Measurements from ENCODE around the gene ONECUT2. TPM values are rescaled to one million over a fixed set of nuclear protein-coding genes. Genes with fewer than 3 reads are reported as not detected.

Gene ONECUT2
- polyA plus RNA-seq, 2 donors: under 0.01 TPM

- WGBS, 2 donors: 9 to 10% methylated on average over 58 to 62 of the region's 62 CpGs
- peaks cover 3 to 27% of the 10 kb centered on the region in 2 donors for H3K9me3 ChIP-seq (ENCODE audit: control insufficient read depth in 2 of 2, insufficient read depth in 1 of 2, low read depth in 1 of 2, low read length in 1 of 2)
- peak overlapping the region in 1 of 2 donors; percentile 57 for H3K4me3 ChIP-seq (ENCODE audit: low read depth in 1 of 2, low read length in 2 of 2)
- peaks cover 26 to 27% of the 10 kb centered on the region in 2 donors for H3K4me1 ChIP-seq (ENCODE audit: control insufficient read depth in 2 of 2, insufficient read depth in 2 of 2, low read length in 1 of 2)
- H3K36me3 ChIP-seq (ENCODE audit: control insufficient read depth in 2 of 2, insufficient read depth in 2 of 2, low read length in 1 of 2): no peaks in the 10 kb centered on the region
- H3K27ac ChIP-seq (ENCODE audit: low read depth in 2 of 2, low read length in 1 of 2): no peak overlapping the region
- H3K27me3 ChIP-seq (ENCODE audit: control insufficient read depth in 1 of 2, insufficient read depth in 2 of 2, low read length in 2 of 2): peaks cover 14 to 60% of the 10 kb centered on the region in 2 donors
Measured at GRCh38 chr18:57436191-57436964, 1.2 kb downstream of the ONECUT2 start.

- peak overlapping the region in 1 of 2 donors; percentile 57 for H3K4me3 ChIP-seq (ENCODE audit: low read depth in 1 of 2, low read length in 2 of 2)
- 5 to 9% methylated on average over 13 of the region's 13 CpGs for WGBS, 2 donors
- H3K4me1 ChIP-seq (ENCODE audit: control insufficient read depth in 2 of 2, insufficient read depth in 2 of 2, low read length in 1 of 2): peaks cover 26 to 27% of the 10 kb centered on the region in 2 donors
- H3K36me3 ChIP-seq (ENCODE audit: control insufficient read depth in 2 of 2, insufficient read depth in 2 of 2, low read length in 1 of 2): no peaks in the 10 kb centered on the region
- peaks cover 14 to 61% of the 10 kb centered on the region in 2 donors for H3K27me3 ChIP-seq (ENCODE audit: control insufficient read depth in 1 of 2, insufficient read depth in 2 of 2, low read length in 2 of 2)
- H3K9me3 ChIP-seq (ENCODE audit: control insufficient read depth in 2 of 2, insufficient read depth in 1 of 2, low read depth in 1 of 2, low read length in 1 of 2): peaks cover 3 to 27% of the 10 kb centered on the region in 2 donors
- H3K27ac ChIP-seq (ENCODE audit: low read depth in 2 of 2, low read length in 1 of 2): no peak overlapping the region
Measured at GRCh38 chr18:57436965-57437333, 1.8 kb downstream of the ONECUT2 start.

GRCh38 chr18:57437402-57437765 is 2.2 kb downstream of the ONECUT2 start:
- 5 to 6% methylated on average over 16 of the region's 16 CpGs for WGBS, 2 donors
- Histone ChIP-seq H3K36me3 (ENCODE audit: control insufficient read depth in 2 of 2, insufficient read depth in 2 of 2, low read length in 1 of 2) (no peaks in the 10 kb centered on the region), H3K4me3 (ENCODE audit: low read depth in 1 of 2, low read length in 2 of 2) (peak overlapping the region in 1 of 2 donors; percentile 7), H3K9me3 (ENCODE audit: control insufficient read depth in 2 of 2, insufficient read depth in 1 of 2, low read depth in 1 of 2, low read length in 1 of 2) (peaks cover 3 to 27% of the 10 kb centered on the region in 2 donors), H3K27ac (ENCODE audit: low read depth in 2 of 2, low read length in 1 of 2) (no peak overlapping the region), H3K27me3 (ENCODE audit: control insufficient read depth in 1 of 2, insufficient read depth in 2 of 2, low read length in 2 of 2) (peaks cover 14 to 64% of the 10 kb centered on the region in 2 donors), H3K4me1 (ENCODE audit: control insufficient read depth in 2 of 2, insufficient read depth in 2 of 2, low read length in 1 of 2) (peaks cover 26 to 27% of the 10 kb centered on the region in 2 donors)

- peaks cover 14 to 67% of the 10 kb centered on the region in 2 donors for H3K27me3 ChIP-seq (ENCODE audit: control insufficient read depth in 1 of 2, insufficient read depth in 2 of 2, low read length in 2 of 2)
- H3K36me3 ChIP-seq (ENCODE audit: control insufficient read depth in 2 of 2, insufficient read depth in 2 of 2, low read length in 1 of 2): no peaks in the 10 kb centered on the region
- H3K9me3 ChIP-seq (ENCODE audit: control insufficient read depth in 2 of 2, insufficient read depth in 1 of 2, low read depth in 1 of 2, low read length in 1 of 2): peaks cover 3 to 27% of the 10 kb centered on the region in 2 donors
- H3K4me3 ChIP-seq (ENCODE audit: low read depth in 1 of 2, low read length in 2 of 2): peak overlapping the region in 1 of 2 donors; percentile 7
- peaks cover 26 to 27% of the 10 kb centered on the region in 2 donors for H3K4me1 ChIP-seq (ENCODE audit: control insufficient read depth in 2 of 2, insufficient read depth in 2 of 2, low read length in 1 of 2)
- H3K27ac ChIP-seq (ENCODE audit: low read depth in 2 of 2, low read length in 1 of 2): no peak overlapping the region
- WGBS, 2 donors: 2 to 4% methylated on average over 72 of the region's 72 CpGs
Measured at GRCh38 chr18:57437766-57438671, 2.8 kb downstream of the ONECUT2 start.

GRCh38 chr18:57438743-57439608 is 3.8 kb downstream of the ONECUT2 start:
- Histone ChIP-seq H3K4me1 (ENCODE audit: control insufficient read depth in 2 of 2, insufficient read depth in 2 of 2, low read length in 1 of 2) (peaks cover 26 to 27% of the 10 kb centered on the region in 2 donors), H3K9me3 (ENCODE audit: control insufficient read depth in 2 of 2, insufficient read depth in 1 of 2, low read depth in 1 of 2, low read length in 1 of 2) (peaks cover 3 to 27% of the 10 kb centered on the region in 2 donors), H3K4me3 (ENCODE audit: low read depth in 1 of 2, low read length in 2 of 2) (no peak overlapping the region), H3K27me3 (ENCODE audit: control insufficient read depth in 1 of 2, insufficient read depth in 2 of 2, low read length in 2 of 2) (peaks cover 14 to 64% of the 10 kb centered on the region in 2 donors), H3K27ac (ENCODE audit: low read depth in 2 of 2, low read length in 1 of 2) (no peak overlapping the region), H3K36me3 (ENCODE audit: control insufficient read depth in 2 of 2, insufficient read depth in 2 of 2, low read length in 1 of 2) (no peaks in the 10 kb centered on the region)
- WGBS, 2 donors: 6 to 7% methylated on average over 31 of the region's 31 CpGs

- H3K27ac ChIP-seq (ENCODE audit: low read depth in 2 of 2, low read length in 1 of 2): no peak overlapping the region
- H3K36me3 ChIP-seq (ENCODE audit: control insufficient read depth in 2 of 2, insufficient read depth in 2 of 2, low read length in 1 of 2): no peaks in the 10 kb centered on the region
- H3K4me3 ChIP-seq (ENCODE audit: low read depth in 1 of 2, low read length in 2 of 2): no peak overlapping the region
- WGBS, 2 donors: 8 to 12% methylated on average over 25 to 26 of the region's 26 CpGs
- peaks cover 14 to 69% of the 10 kb centered on the region in 2 donors for H3K27me3 ChIP-seq (ENCODE audit: control insufficient read depth in 1 of 2, insufficient read depth in 2 of 2, low read length in 2 of 2)
- peaks cover 22 to 27% of the 10 kb centered on the region in 2 donors for H3K4me1 ChIP-seq (ENCODE audit: control insufficient read depth in 2 of 2, insufficient read depth in 2 of 2, low read length in 1 of 2)
- H3K9me3 ChIP-seq (ENCODE audit: control insufficient read depth in 2 of 2, insufficient read depth in 1 of 2, low read depth in 1 of 2, low read length in 1 of 2): peaks cover 3 to 27% of the 10 kb centered on the region in 2 donors
Measured at GRCh38 chr18:57439609-57439968, 4.4 kb downstream of the ONECUT2 start.

- Histone ChIP-seq H3K4me3 (ENCODE audit: low read depth in 1 of 2, low read length in 2 of 2) (no peak overlapping the region), H3K27me3 (ENCODE audit: control insufficient read depth in 1 of 2, insufficient read depth in 2 of 2, low read length in 2 of 2) (peaks cover 14 to 69% of the 10 kb centered on the region in 2 donors), H3K9me3 (ENCODE audit: control insufficient read depth in 2 of 2, insufficient read depth in 1 of 2, low read depth in 1 of 2, low read length in 1 of 2) (peaks cover 3 to 25% of the 10 kb centered on the region in 2 donors), H3K36me3 (ENCODE audit: control insufficient read depth in 2 of 2, insufficient read depth in 2 of 2, low read length in 1 of 2) (no peaks in the 10 kb centered on the region), H3K27ac (ENCODE audit: low read depth in 2 of 2, low read length in 1 of 2) (no peak overlapping the region), H3K4me1 (ENCODE audit: control insufficient read depth in 2 of 2, insufficient read depth in 2 of 2, low read length in 1 of 2) (peaks cover 22 to 27% of the 10 kb centered on the region in 2 donors)
- 9 to 12% methylated on average over 17 of the region's 17 CpGs for WGBS, 2 donors
Measured at GRCh38 chr18:57439985-57440330, 4.8 kb downstream of the ONECUT2 start.

GRCh38 chr18:57440331-57441070 is 5.3 kb downstream of the ONECUT2 start:
- Histone ChIP-seq H3K27me3 (ENCODE audit: control insufficient read depth in 1 of 2, insufficient read depth in 2 of 2, low read length in 2 of 2) (peaks cover 14 to 69% of the 10 kb centered on the region in 2 donors), H3K9me3 (ENCODE audit: control insufficient read depth in 2 of 2, insufficient read depth in 1 of 2, low read depth in 1 of 2, low read length in 1 of 2) (peaks cover 3 to 25% of the 10 kb centered on the region in 2 donors), H3K4me1 (ENCODE audit: control insufficient read depth in 2 of 2, insufficient read depth in 2 of 2, low read length in 1 of 2) (peaks cover 22 to 26% of the 10 kb centered on the region in 2 donors), H3K27ac (ENCODE audit: low read depth in 2 of 2, low read length in 1 of 2) (no peak overlapping the region), H3K4me3 (ENCODE audit: low read depth in 1 of 2, low read length in 2 of 2) (no peak overlapping the region), H3K36me3 (ENCODE audit: control insufficient read depth in 2 of 2, insufficient read depth in 2 of 2, low read length in 1 of 2) (no peaks in the 10 kb centered on the region)
- 4 to 6% methylated on average over 53 to 60 of the region's 60 CpGs for WGBS, 2 donors

Data from esophagus (tissue), 2 donors.